IMR-90 (cell line): ENCODE data around the gene DIPK1B. TPM values are rescaled to one million over a fixed set of nuclear protein-coding genes. Genes with fewer than 3 reads are reported as not detected.

Experiments
- ATAC-seq: fragments of 200-7000 bp; cut with Tn5 transposase; 2 replicates; pipeline ENCODE4 v1.9.1; 2020; ENCODE audit warnings: low read depth, mild to moderate bottlenecking, moderate library complexity
- BruUV-seq: library from RNA; stranded (reverse); fragments of 400-500 nt; replicated peaks from 2 replicates; lab custom pipeline; 2021; lab: Mats Ljungman, UMichigan
- CTCF ChIA-PET: fragments of 300-600 bp; formaldehyde crosslinking; extraction: SDS; loops from one replicate; lab custom pipeline; 2021; ENCODE audit warnings: antibody characterized with exemption; lab: Yijun Ruan, JAX
- POLR2A ChIA-PET: fragments of 300-600 bp; sonication (Branson Sonifier 250); formaldehyde crosslinking; loops from one replicate; lab custom pipeline; 2022; ENCODE audit warnings: antibody characterized with exemption; ENCODE audit not compliant: unreplicated experiment; lab: Charles Lee
- DNase-seq: peaks from one replicate; pipeline ENCODE4 v3.0.0; 2013
- H2AFZ ChIP-seq: replicated peaks from 2 replicates; pipeline ENCODE3; 2013; ENCODE audit warnings: low read length, mild to moderate bottlenecking; ENCODE audit not compliant: poor library complexity
- H2AK5ac ChIP-seq: 2 replicates; pipeline ENCODE4 v1.6.1; 2013; ENCODE audit warnings: low read depth, low read length, inconsistent platforms
- H2AK9ac ChIP-seq: replicated peaks from 2 replicates; pipeline ENCODE3; 2013; ENCODE audit warnings: mild to moderate bottlenecking, low read depth, low read length, moderate library complexity; ENCODE audit not compliant: poor library complexity
- H2BK120ac ChIP-seq: 2 replicates; pipeline ENCODE4 v1.6.1; 2013; ENCODE audit warnings: low read depth, low read length, inconsistent platforms
- H2BK15ac ChIP-seq: 3 replicates; pipeline ENCODE4 v1.6.1; 2013; ENCODE audit warnings: low read depth, low read length, inconsistent platforms
- H2BK20ac ChIP-seq: 2 replicates; pipeline ENCODE4 v1.6.1; 2013; ENCODE audit warnings: low read depth, mild to moderate bottlenecking, inconsistent platforms, low read length, moderate library complexity
- H2BK5ac ChIP-seq: 2 replicates; pipeline ENCODE4 v1.6.1; 2013; ENCODE audit warnings: mild to moderate bottlenecking, low read depth, low read length, inconsistent platforms; ENCODE audit not compliant: poor library complexity, severe bottlenecking
- H3K14ac ChIP-seq: replicated peaks from 2 replicates; pipeline ENCODE4 v1.6.1; 2013; ENCODE audit warnings: low read depth, low read length, inconsistent platforms
- H3K18ac ChIP-seq: 2 replicates; pipeline ENCODE4 v1.6.1; 2013; ENCODE audit warnings: low read depth, low read length, control low read depth
- H3K23ac ChIP-seq: 2 replicates; pipeline ENCODE4 v1.6.1; 2013; ENCODE audit warnings: low read depth, low read length, inconsistent platforms
- H3K27ac ChIP-seq: 2 replicates; pipeline ENCODE4 v1.5.1; 2013; ENCODE audit warnings: mild to moderate bottlenecking, control low read depth, low read length; ENCODE audit not compliant: insufficient read depth
- H3K27me3 ChIP-seq: 2 replicates; pipeline ENCODE4 v1.6.1; 2013; ENCODE audit warnings: low read length; ENCODE audit not compliant: control insufficient read depth, insufficient read depth
- H3K36me3 ChIP-seq: 2 replicates; pipeline ENCODE4 v1.6.1; 2013; ENCODE audit warnings: low read length, mixed read lengths; ENCODE audit not compliant: control insufficient read depth, insufficient read depth
- H3K4ac ChIP-seq: 2 replicates; pipeline ENCODE4 v1.6.1; 2013; ENCODE audit warnings: low read depth, low read length, inconsistent platforms
- H3K4me1 ChIP-seq: 2 replicates; pipeline ENCODE4 v1.6.1; 2013; ENCODE audit warnings: low read length, mixed read lengths; ENCODE audit not compliant: control insufficient read depth, insufficient read depth
- H3K4me2 ChIP-seq: 2 replicates; pipeline ENCODE4 v1.6.1; 2013; ENCODE audit warnings: low read depth, mild to moderate bottlenecking, control low read depth, low read length, moderate library complexity
- H3K4me3 ChIP-seq: 2 replicates; pipeline ENCODE4 v1.5.1; 2013; ENCODE audit warnings: low read depth, mild to moderate bottlenecking, control low read depth, low read length, moderate library complexity; ENCODE audit not compliant: insufficient read depth
- H3K56ac ChIP-seq: 2 replicates; pipeline ENCODE4 v1.6.1; 2013; ENCODE audit warnings: low read length, inconsistent platforms; ENCODE audit not compliant: insufficient read depth; ENCODE audit errors: extremely low read depth
- H3K79me1 ChIP-seq, 2 experiments: 2 replicates each; pipeline ENCODE4 v1.6.1; 2013; ENCODE audit warnings: low read length in 2 of 2, inconsistent platforms in 1 of 2, low read depth in 1 of 2
- H3K9ac ChIP-seq: 2 replicates; pipeline ENCODE4 v1.6.1; 2013; ENCODE audit warnings: low read depth, low read length, control low read depth
- H3K9me1 ChIP-seq: 2 replicates; pipeline ENCODE4 v1.6.1; 2013; ENCODE audit warnings: low read length, inconsistent platforms; ENCODE audit not compliant: insufficient read depth
- H3K9me3 ChIP-seq: 2 replicates; pipeline ENCODE4 v1.6.1; 2013; ENCODE audit warnings: low read length; ENCODE audit not compliant: control insufficient read depth, insufficient read depth
- H4K20me1 ChIP-seq: 2 replicates; pipeline ENCODE4 v1.6.1; 2013; ENCODE audit warnings: low read length, inconsistent platforms; ENCODE audit not compliant: insufficient read depth
- H4K5ac ChIP-seq: 2 replicates; pipeline ENCODE4 v1.6.1; 2013; ENCODE audit warnings: mild to moderate bottlenecking, low read depth, low read length, control low read depth
- H4K8ac ChIP-seq, 2 experiments: 2 replicates each; pipeline ENCODE4 v1.6.1; 2013; ENCODE audit warnings: low read depth in 2 of 2, low read length in 2 of 2, control low read depth in 1 of 2, inconsistent platforms in 1 of 2
- H4K91ac ChIP-seq: 2 replicates; pipeline ENCODE4 v1.6.1; 2013; ENCODE audit warnings: low read depth, low read length, inconsistent platforms; ENCODE audit not compliant: insufficient read depth
- BHLHE40 ChIP-seq: fragments of 150-350 bp; IDR thresholded peaks from 2 replicates; pipeline ENCODE4 v1.6.1; 2016; ENCODE audit warnings: mild to moderate bottlenecking, low read depth, low read length
- CEBPB ChIP-seq: IDR thresholded peaks from 2 replicates; pipeline ENCODE4 v1.6.1; 2012; ENCODE audit warnings: low read depth, low read length, improper control_type of control experiment
- CHD1 ChIP-seq: IDR thresholded peaks from 2 replicates; pipeline ENCODE4 v1.6.1; 2012; ENCODE audit warnings: low read depth, low read length, improper control_type of control experiment
- CTCF ChIP-seq: conservative IDR thresholded peaks from 2 replicates; pipeline ENCODE4 v1.5.1; 2012; ENCODE audit warnings: mild to moderate bottlenecking, low read depth, low read length, improper control_type of control experiment
- ELK1 ChIP-seq: fragments of 150-350 bp; IDR thresholded peaks from 2 replicates; pipeline ENCODE4 v1.6.1; 2016; ENCODE audit warnings: low read depth, mild to moderate bottlenecking, low read length, moderate library complexity, borderline replicate concordance
- FOS ChIP-seq: fragments of 150-350 bp; IDR thresholded peaks from 2 replicates; pipeline ENCODE4 v1.6.1; 2016; ENCODE audit warnings: low read depth, low read length
- MAFK ChIP-seq: IDR thresholded peaks from 2 replicates; pipeline ENCODE4 v1.6.1; 2012; ENCODE audit warnings: low read depth, low read length, improper control_type of control experiment
- MXI1 ChIP-seq: IDR thresholded peaks from 2 replicates; pipeline ENCODE4 v1.6.1; 2012; ENCODE audit warnings: low read depth, mild to moderate bottlenecking, low read length, moderate library complexity, borderline replicate concordance
- NFE2L2 ChIP-seq: fragments of 150-350 bp; IDR thresholded peaks from 2 replicates; pipeline ENCODE4 v1.6.1; 2016; ENCODE audit warnings: low read depth, mild to moderate bottlenecking, low read length
- POLR2A ChIP-seq: IDR thresholded peaks from 2 replicates; pipeline ENCODE4 v1.6.1; 2012; ENCODE audit warnings: mild to moderate bottlenecking, low read depth, low read length
- RCOR1 ChIP-seq: IDR thresholded peaks from 2 replicates; pipeline ENCODE4 v1.6.1; 2012; ENCODE audit warnings: mild to moderate bottlenecking, low read length, improper control_type of control experiment; ENCODE audit not compliant: insufficient replicate concordance
- RFX5 ChIP-seq: IDR thresholded peaks from 2 replicates; pipeline ENCODE4 v1.8.0; 2012; ENCODE audit warnings: low read depth, mild to moderate bottlenecking, low read length, moderate library complexity
- SMC3 ChIP-seq: fragments of 150-350 bp; IDR thresholded peaks from 2 replicates; pipeline ENCODE4 v1.6.1; 2016; ENCODE audit warnings: low read depth, mild to moderate bottlenecking, antibody characterized with exemption, low read length, moderate library complexity
- USF2 ChIP-seq: fragments of 150-350 bp; IDR thresholded peaks from 2 replicates; pipeline ENCODE4 v1.6.1; 2017; ENCODE audit warnings: mild to moderate bottlenecking, antibody characterized with exemption, low read length, low read depth
- WGBS, 2 experiments: methylation state at CpG; one replicate each; pipeline versions ENCODE4 v1.1.5 to v1.1.7; 2013; ENCODE audit warnings: missing lambda C conversion rate in 2 of 2; ENCODE audit not compliant: insufficient read length in 1 of 2; ENCODE audit errors: extremely low coverage in 2 of 2; 5-methylcytosine and 5-hydroxymethylcytosine counted together
- dilution Hi-C: fragments of 300-500 bp; cut with HindIII; formaldehyde crosslinking; loops from one replicate; pipeline ENCODE4 v1.14.3; 2018; ENCODE audit warnings: low sequenced_read_pairs; ENCODE audit not compliant: unreplicated experiment
- in situ Hi-C: fragments of 300-500 bp; cut with MboI; formaldehyde crosslinking; loops from 3 replicates; pipeline ENCODE4 v1.14.3; 2019; ENCODE audit warnings: low sequenced_read_pairs, inconsistent platforms, mixed read lengths
- intact Hi-C: fragments of 100-400 bp; cut with micrococcal nuclease; formaldehyde crosslinking; loops from 2 replicates; pipeline ENCODE4 v1.10.0; 2022
- polyA plus RNA-seq, 3 experiments: library from polyadenylated mRNA; depleted of rRNA; stranded (reverse); fragments of >200 nt; gene quantifications; 2 replicates each; pipeline ENCODE4 v1.2.3, GENCODE V29; 2012; ENCODE audit warnings: low replicate concordance in 1 of 3
- total RNA-seq: library from RNA; depleted of rRNA; stranded (reverse); fragments of >200 nt; gene quantifications from 2 replicates; pipeline ENCODE4 v1.2.3, GENCODE V29; 2012

The DIPK1B gene
- total and polyA plus RNA-seq, 2 of the 4 experiments (the other 2 are of a cell fraction): 3.4 to 7.1 TPM

GRCh38 chr9:136662656-136663581 lies 49.5 kb upstream of the DIPK1B start, which contains the start of gene EGFL7:
Gene EGFL7 (plus strand): TSS chr9:136662916. CDS start chr9:136668283, 5,367 bp downstream.
- Histone ChIP-seq H3K14ac (no peak within 1 kb of the TSS), H3K9me3 (no peaks in the 10 kb centered on the region), H3K27ac (no peak within 1 kb of the TSS), H3K18ac (no peak within 1 kb of the TSS), H2BK15ac (no peak within 1 kb of the TSS), H3K36me3 (no peaks in the 10 kb centered on the region), H2AFZ (peak within 1 kb of the TSS; percentile 29), H3K9ac (no peak within 1 kb of the TSS), H3K27me3 (peaks cover 54% of the 10 kb centered on the region), H2BK120ac (no peak within 1 kb of the TSS), H2BK5ac (no peak within 1 kb of the TSS), H4K91ac (no peak within 1 kb of the TSS), H4K5ac (no peak within 1 kb of the TSS), H2BK20ac (no peak within 1 kb of the TSS), H4K20me1 (no peaks in the 10 kb centered on the region; the same call in 1 of the 2 replicates), H3K79me1 (no peaks in the 10 kb centered on the region), H4K8ac (no peak within 1 kb of the TSS), H2AK5ac (no peak within 1 kb of the TSS), H2AK9ac (no peak within 1 kb of the TSS), H3K23ac (no peak within 1 kb of the TSS), H3K4me2 (no peak within 1 kb of the TSS), H3K4me1 (peaks cover 4% of the 10 kb centered on the region; the same call in 1 of the 2 replicates), H3K9me1 (no peaks in the 10 kb centered on the region), H3K56ac (no peak within 1 kb of the TSS), H3K4ac (no peak within 1 kb of the TSS), H3K4me3 (no peak within 1 kb of the TSS)
- DNase-seq (no peak), ATAC-seq (no peak)
- no TSS peak for BruUV-seq
- intact Hi-C loops (no loop called here), in situ Hi-C loops (no loop called here), dilution Hi-C loops (no loop called here)
- ChIA-PET CTCF (no interaction called here), POLR2A (no interaction called here)
- WGBS, 2 experiments: 60% methylated on average over 18 of the region's 38 CpGs; no CpG with 5 or more reads in 1 of the 2 experiments
- TF ChIP-seq NFE2L2: no peak
- no peak for TF ChIP-seq POLR2A
- TF ChIP-seq BHLHE40: no peak
- no peak for TF ChIP-seq CHD1
- TF ChIP-seq RCOR1: no peak
- TF ChIP-seq MAFK: no peak
- TF ChIP-seq FOS: no peak
- no peak for TF ChIP-seq MXI1
- no peak for TF ChIP-seq CEBPB
- TF ChIP-seq CTCF: no peak
- TF ChIP-seq USF2: no peak
- no peak for TF ChIP-seq ELK1
- TF ChIP-seq SMC3: no peak
- TF ChIP-seq RFX5: no peak
